HG03103 (cell line): ENCODE measurements around the gene ZMYND10.

Experiments
- ATAC-seq: cut with Tn5 transposase; IDR thresholded peaks from one replicate; pipeline ENCODE4 v1.9.1; 2021; ENCODE audit warnings: low read depth; ENCODE audit not compliant: unreplicated experiment

ZMYND10 gene

DNA sequence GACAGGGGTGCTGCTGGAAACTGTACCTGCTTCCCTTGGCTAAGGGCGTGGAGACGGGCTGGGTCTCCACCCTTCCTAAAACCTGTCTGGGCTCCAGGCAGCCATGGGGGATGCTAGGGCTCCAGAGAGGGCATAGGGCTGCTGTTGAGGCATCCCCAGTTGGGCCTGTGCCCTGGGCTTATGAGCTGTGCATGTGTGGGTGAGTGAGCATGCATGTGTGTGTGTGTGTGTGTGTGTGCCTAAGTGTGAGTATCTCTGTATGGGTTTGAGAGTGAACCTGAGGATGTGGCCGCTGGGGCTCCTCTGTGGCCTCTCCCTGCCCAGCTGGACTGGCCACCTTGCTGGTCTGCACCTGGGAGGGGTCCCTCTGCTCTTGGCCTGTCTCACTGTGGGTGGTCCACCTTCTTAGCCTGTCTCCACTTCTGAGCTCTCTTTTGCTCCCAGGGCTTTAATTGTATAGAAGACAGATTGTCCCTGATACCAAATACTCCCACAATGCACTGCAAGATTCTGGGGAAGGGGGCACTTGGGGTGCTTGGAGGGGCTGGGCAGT is 25.7 kb upstream of the ZMYND10 start:
- no peak for ATAC-seq

DNA sequence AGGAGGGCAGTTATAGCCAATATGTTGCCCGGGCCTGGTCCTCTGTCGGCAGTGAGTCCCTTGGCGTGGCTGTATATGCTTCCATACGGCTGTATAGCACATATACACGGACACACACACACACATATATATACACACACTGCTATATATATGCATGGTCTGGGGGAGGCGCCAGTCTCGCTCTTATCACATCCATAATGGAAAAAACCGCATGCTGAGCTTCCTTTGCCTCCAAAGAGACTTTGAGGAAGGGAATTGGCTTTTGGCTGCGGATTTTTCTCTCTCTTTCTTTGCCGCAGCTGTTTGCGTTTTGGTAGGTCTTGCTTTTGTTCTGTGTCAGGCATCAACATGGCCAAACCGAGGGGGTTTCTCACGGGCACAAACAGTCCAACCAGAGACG is 25.1 kb upstream of the ZMYND10 start:
- ATAC-seq: no peak

DNA sequence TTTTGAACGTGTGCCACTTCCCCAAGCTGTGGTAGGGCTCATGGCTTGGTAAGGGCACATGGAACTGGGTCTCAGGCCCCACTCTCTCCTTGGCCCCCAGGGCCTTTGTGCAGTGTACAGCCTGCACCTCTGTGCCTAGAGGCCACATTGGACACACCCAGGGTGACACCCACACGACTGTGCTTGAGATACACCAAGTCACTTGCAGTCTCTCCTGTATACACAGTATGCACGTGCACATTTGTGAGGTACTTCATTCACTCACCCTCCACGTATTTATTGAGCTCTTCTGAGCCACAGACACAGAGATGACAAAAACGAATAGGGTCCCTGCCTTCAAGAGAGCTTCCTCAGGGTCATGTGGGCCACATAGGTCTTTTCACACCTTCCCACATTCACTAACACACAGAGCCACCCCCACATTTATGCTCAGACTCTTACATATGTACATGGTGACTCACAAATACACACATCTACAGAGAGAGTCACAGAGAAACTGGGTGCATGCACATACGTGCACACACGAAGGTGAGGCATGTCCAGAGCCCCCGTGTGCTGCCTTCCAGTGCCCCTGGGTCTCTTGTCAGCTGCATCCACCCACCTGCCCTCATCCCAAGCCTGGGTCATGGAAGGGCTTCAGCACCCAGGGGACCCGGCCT is 23.6 kb upstream of the ZMYND10 start:
- no peak for ATAC-seq

DNA sequence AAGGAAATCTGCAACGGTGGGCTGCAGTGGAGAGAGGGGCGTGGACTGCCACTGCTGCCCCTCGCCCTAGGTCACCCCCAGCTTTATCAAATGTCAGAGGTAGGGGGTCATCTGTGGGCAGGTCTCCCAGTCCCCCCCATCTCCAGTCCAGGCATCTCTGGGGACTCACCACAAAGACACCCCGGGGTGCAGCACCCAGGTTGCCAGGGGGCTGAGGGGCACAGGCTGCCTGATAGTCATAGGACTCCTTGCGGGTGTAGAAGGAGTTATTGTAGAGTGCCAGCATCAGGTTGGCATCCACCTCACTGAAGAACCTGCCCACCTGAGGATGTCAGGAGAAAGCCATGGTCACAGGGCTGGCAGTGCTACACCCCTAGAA is 20.3 kb upstream of the ZMYND10 start:
- no peak for ATAC-seq

DNA sequence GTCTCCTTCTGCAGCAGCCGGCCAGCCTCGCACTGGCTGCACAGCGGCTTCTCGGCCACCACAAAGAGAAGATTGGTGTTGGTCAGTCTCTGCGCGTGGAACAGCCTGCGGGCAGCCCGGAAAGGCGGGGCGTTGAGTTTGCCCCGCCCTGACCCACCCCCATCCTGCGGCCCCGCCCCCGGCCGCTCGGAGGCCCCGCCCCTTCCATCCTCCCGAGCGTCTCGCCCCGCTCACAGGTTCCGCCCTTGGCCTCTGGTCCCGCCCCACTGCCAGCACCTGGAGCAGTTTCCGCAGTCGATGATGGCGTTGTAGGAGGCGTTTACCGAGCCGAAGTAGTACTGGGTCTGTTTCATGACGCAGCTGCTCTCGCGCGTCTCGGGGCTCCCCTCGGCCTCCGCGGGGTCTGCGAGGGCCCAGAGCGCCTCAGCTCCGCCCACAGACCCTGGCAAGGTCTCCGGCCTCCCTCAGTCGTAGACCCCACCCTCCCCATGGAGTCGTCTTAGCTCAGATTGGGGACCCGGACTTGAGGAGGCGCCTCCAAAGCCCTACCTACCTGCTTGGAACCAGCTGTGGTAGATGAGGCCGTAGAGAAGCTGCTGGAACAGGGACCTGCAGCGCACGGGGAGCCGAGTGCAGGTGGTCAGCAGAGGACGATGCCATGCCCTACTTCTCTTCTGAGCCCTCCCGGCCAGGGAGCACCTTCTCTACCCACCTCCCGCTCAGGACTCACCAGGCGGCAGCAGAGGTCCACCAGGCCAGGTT is 19.7 kb upstream of the ZMYND10 start:
- ATAC-seq: peak; percentile 91

DNA sequence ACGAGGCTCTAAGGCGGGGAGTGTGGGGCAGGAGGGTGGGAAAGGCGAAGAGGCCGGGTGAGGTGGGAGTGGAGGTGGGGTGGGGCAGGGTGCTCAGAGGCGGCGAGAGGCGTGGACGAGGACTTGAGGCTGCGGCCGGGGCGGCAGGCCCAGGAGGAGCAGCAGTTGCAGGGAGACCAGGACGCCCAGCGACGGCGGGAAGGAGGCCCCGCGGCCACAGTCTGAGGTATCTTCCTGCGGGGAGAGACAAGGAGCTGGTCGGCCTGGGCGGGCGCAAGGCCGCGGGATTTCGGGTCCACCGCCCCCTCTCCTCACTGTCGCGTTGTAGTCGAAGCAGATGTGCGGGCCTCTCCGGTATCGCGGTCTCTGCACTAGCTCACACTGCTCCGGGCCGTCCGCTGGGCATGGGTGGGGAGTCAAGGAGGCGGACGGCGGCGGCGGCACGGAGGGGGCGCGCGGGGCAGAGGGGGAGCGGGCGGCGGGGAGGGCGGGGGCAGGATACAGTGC is 19.1 kb upstream of the ZMYND10 start:
- ATAC-seq: peak; percentile 7

DNA sequence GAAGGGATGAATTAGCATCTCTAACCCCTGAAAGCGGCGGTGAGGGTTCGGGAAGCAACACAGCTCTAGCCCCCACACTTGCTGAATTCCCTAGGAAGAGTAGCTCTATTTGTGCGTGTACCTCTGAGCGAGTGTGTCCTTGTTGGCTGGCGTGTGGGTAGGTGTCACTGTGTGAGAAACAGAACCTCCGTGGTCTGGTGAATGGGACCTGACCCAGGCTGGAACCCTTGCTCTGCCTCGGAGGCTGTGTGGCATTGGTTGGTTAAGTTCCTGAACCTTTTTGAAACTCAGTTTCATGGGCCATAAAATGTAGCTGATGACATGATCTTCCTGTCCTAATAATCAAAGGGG is 14.2 kb upstream of the ZMYND10 start:
- peak; percentile 9 for ATAC-seq

DNA sequence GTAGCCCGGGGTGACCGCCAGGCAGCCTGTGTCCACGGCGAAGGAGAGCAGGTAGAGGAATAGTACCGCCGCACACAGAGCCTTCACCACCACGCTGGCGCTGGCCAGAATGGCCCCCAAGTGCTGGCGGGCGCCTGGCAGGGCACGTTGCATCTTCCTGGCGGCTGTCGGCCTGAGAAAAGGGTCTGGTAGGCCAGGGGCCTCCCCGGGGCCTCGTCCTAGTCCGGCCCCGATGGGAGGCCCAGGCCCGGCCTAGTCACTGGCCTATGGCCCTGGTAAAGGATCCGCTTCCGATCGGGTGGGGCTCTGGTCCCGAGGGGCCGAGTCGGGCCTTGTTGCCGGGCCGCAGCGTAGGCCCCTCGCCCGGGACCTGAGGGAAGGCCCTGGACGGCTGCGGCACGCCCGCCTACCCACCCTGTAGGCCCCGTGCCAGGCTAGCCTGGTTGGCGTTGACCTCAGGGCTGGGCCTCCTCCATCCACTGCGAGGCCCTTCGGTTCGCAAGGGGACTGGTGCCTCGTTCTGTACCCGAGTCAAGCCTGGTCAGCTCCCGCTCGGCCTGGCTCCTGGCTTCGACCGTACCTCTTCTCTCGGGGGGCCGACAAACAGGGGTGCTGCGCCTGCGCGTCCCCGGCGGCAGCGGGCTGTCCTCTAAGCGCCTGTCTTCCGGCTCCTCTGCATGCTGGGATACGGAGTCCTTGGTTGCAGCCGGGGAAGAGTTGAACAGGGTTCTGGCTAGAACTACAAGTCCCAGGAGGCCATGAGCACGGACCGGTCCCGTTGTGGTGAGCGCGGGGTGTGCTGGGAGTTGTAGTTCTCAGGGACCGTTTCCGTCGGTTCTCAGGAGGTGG is 13.6 kb upstream of the ZMYND10 start, which contains the start of gene TMEM115:
TMEM115 (minus strand) TSS at position 611 of the 849 bp plus-strand sequence; CDS start at position 153, 458 bp downstream.
- ATAC-seq: peak; percentile 99

DNA sequence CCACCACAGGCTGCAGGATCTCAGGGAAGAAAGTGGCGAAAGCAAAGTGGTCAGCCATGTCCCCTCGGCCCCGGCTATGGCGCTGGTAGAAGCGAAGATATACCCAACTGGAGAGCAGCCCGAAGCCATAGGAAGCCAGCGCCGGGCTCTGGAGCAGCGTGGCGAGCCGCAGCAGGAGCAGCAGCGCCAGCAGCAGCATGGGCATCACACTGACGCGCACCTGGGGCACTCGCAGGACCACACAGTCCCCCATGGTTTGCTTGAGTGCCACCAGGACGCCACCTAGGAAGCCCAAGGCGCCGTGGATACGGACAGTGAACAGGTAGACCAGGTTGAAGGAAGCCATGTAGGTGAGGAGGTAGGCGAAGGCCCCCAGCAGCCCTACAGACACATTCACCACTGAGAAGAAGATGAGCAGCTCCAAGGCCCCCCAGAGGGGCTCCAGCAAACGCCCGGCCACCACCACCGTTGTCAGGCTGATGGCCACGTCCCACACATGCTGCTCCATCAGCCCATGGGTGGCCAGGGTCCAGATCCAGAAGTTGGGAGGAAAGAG is 12.9 kb upstream of the ZMYND10 start:
- ATAC-seq: no peak

DNA sequence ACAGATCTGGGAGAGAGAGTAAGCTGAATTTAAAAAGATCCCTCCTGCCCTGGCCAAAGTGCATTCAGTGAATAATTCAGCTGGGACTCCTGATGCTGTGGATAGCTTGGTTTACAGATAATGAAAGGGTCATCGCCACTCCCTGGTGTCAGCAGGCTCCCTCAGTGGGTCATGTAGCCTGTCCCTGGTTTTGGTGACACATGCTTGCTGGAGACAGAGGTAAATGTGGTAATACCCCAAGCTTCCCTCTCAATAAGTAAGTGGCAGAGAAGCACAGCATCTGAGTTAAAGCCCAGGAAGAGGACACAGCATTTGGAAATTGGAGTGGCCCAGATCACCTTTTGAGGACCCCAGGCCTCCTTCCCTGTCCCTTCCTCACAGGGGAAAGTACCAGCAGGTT is 11.9 kb upstream of the ZMYND10 start:
- ATAC-seq: no peak

DNA sequence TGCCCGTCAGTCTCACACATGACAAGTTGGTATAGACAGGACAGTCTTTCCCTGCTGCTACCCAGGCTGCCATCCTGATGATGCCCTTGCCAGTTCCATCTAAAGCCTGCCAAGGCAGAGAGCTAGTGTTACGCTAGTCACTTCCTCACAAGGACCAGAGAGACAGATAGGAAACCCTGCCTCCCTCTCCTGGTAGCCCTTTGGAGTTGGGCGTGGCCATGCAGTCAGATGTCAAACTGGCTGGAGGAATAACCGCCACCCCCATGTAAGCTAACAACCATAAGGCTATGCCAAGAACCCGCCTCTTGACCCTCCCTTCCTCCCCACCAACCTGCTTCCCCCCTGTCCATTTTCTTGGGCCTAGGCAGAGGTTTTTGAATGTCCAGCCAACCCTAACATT is 11.0 kb upstream of the ZMYND10 start:
- no peak for ATAC-seq

DNA sequence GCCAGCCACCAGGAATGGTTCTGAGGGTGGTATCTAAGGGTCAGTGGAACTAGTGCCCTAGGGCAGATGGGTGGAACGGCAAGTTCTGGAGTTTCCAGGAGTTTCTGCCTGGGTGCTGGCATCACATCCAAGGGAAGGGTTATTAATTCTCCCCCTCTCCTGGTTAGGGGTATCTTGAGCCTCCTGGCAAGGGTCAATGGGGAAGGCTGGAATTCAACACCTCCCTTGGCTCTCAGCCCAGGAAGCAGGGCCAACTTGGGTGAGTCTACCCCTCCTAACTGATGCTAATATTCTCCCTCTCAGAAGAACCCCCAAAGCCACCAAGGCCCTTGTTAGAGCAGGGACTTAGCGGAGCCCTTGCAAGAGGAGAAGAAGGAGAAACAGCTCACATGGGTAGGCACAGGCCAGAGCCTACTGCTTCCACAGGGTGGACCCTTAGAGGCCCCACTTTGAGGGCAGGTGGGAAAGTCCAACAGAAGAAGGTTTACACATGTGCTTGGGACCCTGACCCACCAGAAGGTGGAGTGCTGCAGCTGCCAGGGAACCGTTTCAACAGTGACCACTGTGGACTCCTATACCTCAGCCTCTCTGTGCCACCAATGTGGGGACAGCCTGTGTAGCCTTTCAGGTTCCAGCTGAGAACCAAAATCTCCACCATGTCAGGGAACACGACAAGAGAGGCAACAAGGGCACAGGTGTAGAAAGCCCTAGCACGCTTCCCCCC is 10.5 kb upstream of the ZMYND10 start:
- ATAC-seq: no peak

DNA sequence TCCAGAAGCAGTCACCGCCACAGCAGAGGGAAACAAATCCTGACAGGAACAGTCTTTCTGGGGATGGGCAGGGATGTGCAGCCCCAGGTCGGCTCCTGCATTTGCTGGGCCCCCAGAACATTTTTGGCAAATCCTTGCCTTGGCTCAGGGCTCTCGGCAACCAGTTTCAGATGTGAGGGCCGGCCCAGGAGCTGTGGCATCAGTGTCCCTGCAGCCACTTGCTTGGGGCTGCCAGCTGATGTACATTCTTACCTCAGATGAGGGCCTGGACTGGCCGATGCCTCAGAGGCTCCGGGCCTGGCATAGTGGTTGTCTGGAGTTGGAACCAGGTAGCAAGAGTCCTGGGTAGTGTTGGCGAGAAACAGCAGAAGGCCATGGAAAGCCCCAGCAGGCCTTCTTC is 9.3 kb upstream of the ZMYND10 start:
- ATAC-seq: no peak

DNA sequence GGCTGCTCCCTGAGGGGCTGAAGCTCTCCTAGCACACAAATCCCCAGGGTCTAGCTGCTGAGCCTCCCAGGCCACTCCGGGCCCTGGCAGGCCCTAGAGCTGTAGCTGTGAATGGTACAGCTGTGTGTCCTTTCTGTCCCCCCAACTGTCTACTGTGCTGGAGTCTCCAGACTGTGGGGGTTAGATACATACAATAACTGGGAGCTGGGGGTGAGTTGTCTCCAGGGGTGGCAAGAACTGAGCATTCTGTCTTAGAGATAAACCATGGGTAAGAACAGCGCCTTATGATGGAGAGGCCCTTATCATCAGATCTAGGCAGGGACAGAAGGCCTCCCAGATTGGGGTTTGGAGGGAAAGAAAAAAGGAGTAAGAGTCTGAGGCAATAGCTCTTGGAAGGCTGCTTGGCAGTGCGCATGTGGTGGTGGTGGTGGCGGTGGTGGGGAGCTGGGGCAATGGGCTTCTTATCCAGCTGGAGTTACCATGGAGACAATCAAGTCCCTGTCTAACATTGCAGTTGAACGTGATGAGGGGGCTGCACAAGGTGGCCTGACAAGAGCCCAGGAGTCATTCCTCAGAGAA is 8.7 kb upstream of the ZMYND10 start:
- ATAC-seq: no peak

DNA sequence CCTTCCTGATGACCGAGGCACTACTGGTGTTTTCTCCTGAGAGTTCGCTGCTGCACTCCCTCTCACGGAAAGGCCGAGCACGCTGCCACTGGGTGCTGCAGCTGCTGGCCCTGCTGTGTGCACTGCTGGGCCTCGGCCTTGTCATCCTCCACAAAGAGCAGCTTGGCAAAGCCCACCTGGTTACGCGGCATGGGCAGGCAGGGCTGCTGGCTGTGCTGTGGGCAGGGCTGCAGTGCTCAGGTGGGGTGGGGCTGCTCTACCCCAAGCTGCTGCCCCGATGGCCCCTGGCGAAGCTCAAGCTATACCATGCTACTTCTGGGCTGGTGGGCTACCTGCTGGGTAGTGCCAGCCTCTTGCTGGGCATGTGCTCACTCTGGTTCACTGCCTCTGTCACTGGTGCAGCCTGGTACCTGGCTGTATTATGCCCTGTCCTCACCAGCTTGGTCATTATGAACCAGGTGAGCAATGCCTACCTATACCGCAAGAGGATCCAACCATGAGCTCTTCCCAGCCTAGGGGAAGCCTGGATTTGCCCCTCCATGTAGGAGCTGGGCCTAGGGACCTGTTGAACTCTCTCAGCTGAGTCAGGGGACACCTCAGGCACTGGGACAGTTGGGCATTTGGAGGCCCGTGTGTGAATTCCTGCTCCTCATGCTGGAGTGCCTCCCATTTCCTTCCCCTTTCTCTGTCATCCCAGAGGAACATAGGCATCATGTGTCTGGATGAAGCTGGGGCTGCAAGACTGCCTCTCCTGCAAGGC is 7.9 kb upstream of the ZMYND10 start:
- no peak for ATAC-seq

DNA sequence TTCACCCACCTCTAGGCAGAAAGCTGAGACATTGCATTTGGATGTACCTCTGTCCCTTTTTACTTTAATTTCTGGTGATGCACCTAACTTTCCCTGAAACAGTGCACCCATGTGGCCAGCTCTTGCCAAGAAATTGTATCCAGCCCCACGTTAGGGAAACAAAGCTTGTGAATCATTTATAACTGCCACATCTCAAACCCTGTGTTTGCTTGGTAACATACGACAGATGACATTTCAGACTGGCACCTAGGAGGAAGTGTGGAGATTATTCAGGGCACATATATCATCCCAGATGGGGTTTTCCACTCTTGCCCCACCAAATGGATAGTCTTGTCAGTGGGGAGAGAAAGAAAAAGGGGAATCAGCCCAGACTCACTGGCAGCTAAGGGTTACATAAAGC is 7.2 kb upstream of the ZMYND10 start:
- ATAC-seq: no peak

DNA sequence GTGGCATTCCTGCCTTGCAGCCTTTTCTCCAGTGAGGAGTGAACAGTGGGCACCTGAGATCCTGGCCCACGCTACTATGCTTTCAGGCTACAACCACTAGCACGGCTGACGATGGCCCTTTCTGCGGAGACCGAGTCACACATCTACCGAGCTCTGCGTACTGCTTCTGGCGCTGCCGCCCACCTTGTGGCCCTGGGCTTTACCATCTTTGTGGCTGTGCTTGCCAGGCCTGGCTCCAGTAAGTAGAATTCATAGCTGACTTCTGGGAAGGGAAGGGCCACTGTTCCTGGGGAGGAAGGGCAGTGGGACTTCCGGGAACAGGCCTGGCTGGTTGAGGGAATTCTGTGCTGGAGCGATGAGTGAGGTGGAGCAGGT is 5.8 kb upstream of the ZMYND10 start:
- ATAC-seq: no peak

DNA sequence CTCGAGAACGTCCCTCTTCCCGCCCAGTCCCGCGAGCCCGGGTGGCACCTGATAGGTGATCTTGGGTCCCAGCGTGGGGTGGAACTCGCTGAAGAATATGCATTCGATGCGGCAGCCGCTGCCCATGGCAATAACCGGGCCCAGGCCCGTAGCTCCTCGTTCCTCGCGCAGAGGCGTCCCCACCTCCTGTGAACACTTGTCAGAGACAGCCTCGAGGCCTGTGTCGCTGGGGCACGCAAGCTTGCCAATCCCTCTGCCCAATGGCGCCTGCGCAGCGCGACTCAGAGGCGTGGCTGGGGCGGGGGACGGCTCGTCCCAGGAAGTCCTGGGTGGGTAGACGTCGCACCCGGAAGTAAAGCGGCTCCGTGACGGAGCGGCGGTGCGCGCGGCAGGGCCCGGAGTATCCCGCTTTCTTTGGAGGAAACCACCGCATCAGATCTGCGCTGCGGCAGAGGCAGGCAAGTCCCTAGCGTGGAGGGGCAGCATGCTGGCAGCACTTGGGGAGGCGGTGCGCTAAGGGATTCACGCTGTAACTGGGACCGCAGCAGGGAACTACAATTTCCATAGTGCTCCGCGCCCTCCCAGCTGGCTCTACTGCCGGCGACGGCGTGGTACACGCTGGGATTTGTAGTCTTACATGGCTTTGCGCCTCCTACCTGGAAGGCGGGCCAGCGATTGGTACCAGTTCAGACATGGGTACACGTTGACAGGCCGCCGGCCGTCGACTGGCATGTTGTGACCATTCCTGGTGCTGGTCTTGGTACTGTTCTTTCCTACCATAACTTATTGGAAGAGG is 5.2 kb upstream of the ZMYND10 start, which contains the start of the genes CYB561D2 and NPRL2:
CYB561D2 (plus strand) TSS at position 336 of the 796 bp plus-strand sequence. CDS start 572 bp downstream, outside the sequence.
NPRL2 (minus strand) TSS at position 249 of the 796 bp plus-strand sequence; CDS start at position 126, 123 bp downstream.
- ATAC-seq: peak; percentile 75
